ENCODE data around the gene GSG1L. TPM values are rescaled to one million over a fixed set of nuclear protein-coding genes. Genes with fewer than 3 reads are reported as not detected.

The GSG1L gene
- total and polyA plus RNA-seq, 2 of the 13 experiments (the other 11 are each of a cell fraction or from before 2014, with no cell fraction given), result not detected

GRCh38 chr16:27932542-27933135 lies 130.9 kb downstream of the GSG1L start:
- Histone ChIP-seq H3K27ac (ENCODE audit: extremely low read length, insufficient read depth, low read length) (no peak overlapping the region), H3K79me2 (ENCODE audit: insufficient read depth, low read length) (no peaks in the 10 kb centered on the region), H4K20me1 (ENCODE audit: insufficient read depth, low read length) (no peaks in the 10 kb centered on the region), H3K9me3 (ENCODE audit: low read length) (no peaks in the 10 kb centered on the region), H3K27me3 (ENCODE audit: control insufficient read depth in 1 of 2, insufficient read depth in 2 of 2, low read length in 2 of 2) (peaks cover 2 to 38% of the 10 kb centered on the region in 2 experiments; a peak in 3 of 5 replicates), H3K9ac (ENCODE audit: insufficient read depth, low read depth, low read length) (no peak overlapping the region), H3K4me3 (replicated peaks in 1 of 3; ENCODE audit: insufficient read depth in 1 of 3, low read depth in 2 of 3, low read length in 3 of 3) (no peak overlapping the region), H3K4me2 (ENCODE audit: low read depth, low read length) (no peak overlapping the region), H2AFZ (ENCODE audit: low read length) (no peak overlapping the region), H3K4me1 (ENCODE audit: insufficient read depth, low read length) (no peaks in the 10 kb centered on the region), H3K36me3 (replicated peaks in 1 of 2; ENCODE audit: control insufficient read depth in 1 of 2, insufficient read depth in 2 of 2, low read length in 2 of 2) (no peaks in the 10 kb centered on the region)
- in situ Hi-C loops (cut with HindIII; ENCODE audit: extremely low pct_ligation_motif_present, low pct_unique_long_range_greater_than_20kb), result no loop called here
- 0% methylated on average over 3 of the region's 3 CpGs for WGBS (ENCODE audit: low lambda C conversion rate)
- BruUV-seq (replicated peaks), result no TSS peak
- ATAC-seq (no peak), FAIRE-seq (no peak), DNase-seq (ENCODE audit: low spot score) (no peak)
- ChIA-PET POLR2A (no interaction called here), CTCF (ENCODE audit: low intra/inter-chr PET ratio, low total read pairs) (no interaction called here)
- intact Hi-C loops (cut with micrococcal nuclease; ENCODE audit: unreplicated experiment), result no loop called here
- TF ChIP-seq NFKBIZ (CRISPR knock-in tag; IDR thresholded peaks at IDR 0.05) (no peak), RBAK (CRISPR knock-in tag; IDR thresholded peaks at IDR 0.05) (peak; percentile 80), TFAP4 (IDR thresholded peaks at IDR 0.05; ENCODE audit: borderline replicate concordance, low read depth) (no peak), ARNT (IDR thresholded peaks at IDR 0.05) (no peak), TARDBP (CRISPR knock-in tag; IDR thresholded peaks at IDR 0.05) (no peak), ZNF850 (CRISPR knock-in tag; conservative IDR thresholded peaks at IDR 0.05) (no peak)
- TF ChIP-seq, protein P1, sequence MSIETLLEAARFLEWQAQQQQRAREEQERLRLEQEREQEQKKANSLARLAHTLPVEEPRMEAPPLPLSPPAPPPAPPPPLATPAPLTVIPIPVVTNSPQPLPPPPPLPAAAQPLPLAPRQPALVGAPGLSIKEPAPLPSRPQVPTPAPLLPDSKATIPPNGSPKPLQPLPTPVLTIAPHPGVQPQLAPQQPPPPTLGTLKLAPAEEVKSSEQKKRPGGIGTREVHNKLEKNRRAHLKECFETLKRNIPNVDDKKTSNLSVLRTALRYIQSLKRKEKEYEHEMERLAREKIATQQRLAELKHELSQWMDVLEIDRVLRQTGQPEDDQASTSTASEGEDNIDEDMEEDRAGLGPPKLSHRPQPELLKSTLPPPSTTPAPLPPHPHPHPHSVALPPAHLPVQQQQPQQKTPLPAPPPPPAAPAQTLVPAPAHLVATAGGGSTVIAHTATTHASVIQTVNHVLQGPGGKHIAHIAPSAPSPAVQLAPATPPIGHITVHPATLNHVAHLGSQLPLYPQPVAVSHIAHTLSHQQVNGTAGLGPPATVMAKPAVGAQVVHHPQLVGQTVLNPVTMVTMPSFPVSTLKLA (IDR thresholded peaks at IDR 0.05), result peak; percentile 96

Measured in HepG2 (cell line).